ENCODE data around the gene CBR1.

The CBR1 gene

DNA sequence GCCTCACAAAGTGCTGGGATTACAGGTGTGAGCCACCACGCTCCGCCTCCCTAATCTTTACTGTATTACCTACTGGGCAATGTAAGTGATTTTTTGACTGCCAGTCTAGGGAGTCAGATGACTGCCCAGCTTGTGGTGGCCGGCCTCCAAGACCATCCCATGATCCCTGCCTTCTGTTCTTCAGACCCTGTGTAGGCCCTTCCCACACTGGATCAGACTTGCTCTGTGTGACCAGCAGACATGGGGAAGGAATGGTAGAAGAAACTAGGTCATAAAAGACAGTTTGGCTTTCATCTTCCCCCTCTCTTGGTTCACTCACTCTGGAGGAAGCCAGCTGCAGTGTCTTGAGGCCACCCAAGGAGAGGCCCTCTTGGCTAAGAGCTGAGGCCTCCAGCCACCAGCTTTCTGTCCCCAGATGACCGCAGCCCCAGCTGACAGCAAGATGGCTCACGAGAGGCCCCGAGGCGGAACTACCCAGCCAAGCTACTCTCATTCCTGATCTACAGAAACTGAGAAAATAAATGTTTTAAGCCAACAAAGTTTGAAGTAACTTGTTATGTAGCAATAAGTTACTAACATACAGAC, 50.6 kb downstream of the CBR1 start:
- DNase-seq: no peak
